GM13977 (cell line): ENCODE results near the gene ATP8A2.
"Not testable (repeated sequence)": the region's sequence is repeated elsewhere in the genome, so short reads cannot be mapped to it uniquely, and the experiment has no call there.

Experiments
- DNase-seq: peaks from one replicate; pipeline ENCODE4 v3.0.0; 2012; ENCODE audit warnings: low spot score
- in situ Hi-C: fragments of 300-500 bp; cut with MboI; formaldehyde crosslinking; loops from one replicate; pipeline ENCODE4 v1.12.0; 2022; ENCODE audit warnings: low sequenced_read_pairs, low pct_unique_long_range_greater_than_20kb, mixed read lengths, inconsistent platforms; ENCODE audit not compliant: unreplicated experiment
- TF ChIP-seq, protein P1 (sequence below): IDR thresholded peaks from 2 replicates; pipeline ENCODE4 v1.5.1; 2012; ENCODE audit warnings: mild to moderate bottlenecking, control low read depth; ENCODE audit not compliant: insufficient read depth; ENCODE audit errors: extremely low read depth, missing control alignments

Gene ATP8A2

DNA sequence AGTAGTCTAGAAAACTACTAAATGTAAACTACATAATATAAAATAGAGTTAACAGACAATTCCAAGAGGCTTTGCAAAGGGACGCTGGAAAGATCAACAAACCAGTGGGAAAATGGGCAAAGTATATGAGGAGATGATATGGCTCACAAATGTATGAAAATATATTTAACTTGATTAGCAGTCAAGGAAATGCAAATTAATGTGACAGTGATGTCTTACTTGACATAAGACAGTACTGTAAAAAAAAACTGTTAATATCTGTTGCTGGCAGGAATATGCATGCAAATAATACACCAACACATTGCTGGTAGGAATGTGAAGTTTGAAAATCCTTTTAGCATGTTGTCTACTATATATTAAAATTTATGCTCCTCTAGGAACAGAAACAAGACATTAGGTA is 136.1 kb downstream of the ATP8A2 start:
- in situ Hi-C loops: no loop called here
- TF ChIP-seq, protein P1, sequence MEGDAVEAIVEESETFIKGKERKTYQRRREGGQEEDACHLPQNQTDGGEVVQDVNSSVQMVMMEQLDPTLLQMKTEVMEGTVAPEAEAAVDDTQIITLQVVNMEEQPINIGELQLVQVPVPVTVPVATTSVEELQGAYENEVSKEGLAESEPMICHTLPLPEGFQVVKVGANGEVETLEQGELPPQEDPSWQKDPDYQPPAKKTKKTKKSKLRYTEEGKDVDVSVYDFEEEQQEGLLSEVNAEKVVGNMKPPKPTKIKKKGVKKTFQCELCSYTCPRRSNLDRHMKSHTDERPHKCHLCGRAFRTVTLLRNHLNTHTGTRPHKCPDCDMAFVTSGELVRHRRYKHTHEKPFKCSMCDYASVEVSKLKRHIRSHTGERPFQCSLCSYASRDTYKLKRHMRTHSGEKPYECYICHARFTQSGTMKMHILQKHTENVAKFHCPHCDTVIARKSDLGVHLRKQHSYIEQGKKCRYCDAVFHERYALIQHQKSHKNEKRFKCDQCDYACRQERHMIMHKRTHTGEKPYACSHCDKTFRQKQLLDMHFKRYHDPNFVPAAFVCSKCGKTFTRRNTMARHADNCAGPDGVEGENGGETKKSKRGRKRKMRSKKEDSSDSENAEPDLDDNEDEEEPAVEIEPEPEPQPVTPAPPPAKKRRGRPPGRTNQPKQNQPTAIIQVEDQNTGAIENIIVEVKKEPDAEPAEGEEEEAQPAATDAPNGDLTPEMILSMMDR: no peak
- no peak for DNase-seq

DNA sequence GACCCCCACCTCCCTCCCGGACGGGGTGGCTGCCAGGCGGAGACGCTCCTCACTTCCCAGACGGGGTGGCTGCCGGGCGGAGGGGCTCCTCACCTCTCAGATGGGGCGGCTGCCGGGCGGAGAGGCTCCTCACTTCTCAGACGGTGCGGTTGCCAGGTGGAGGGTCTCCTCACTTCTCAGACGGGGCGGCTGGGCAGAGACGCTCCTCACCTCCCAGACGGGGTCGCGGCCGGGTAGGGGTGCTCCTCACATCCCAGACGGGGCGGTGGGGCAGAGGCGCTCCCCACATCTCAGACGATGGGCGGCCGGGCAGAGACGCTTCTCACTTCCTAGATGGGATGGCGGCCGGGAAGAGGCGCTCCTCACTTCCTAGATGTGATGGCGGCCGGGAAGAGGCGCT is 141.3 kb downstream of the ATP8A2 start:
- in situ Hi-C loops, DNase-seq: not testable (repeated sequence)

DNA sequence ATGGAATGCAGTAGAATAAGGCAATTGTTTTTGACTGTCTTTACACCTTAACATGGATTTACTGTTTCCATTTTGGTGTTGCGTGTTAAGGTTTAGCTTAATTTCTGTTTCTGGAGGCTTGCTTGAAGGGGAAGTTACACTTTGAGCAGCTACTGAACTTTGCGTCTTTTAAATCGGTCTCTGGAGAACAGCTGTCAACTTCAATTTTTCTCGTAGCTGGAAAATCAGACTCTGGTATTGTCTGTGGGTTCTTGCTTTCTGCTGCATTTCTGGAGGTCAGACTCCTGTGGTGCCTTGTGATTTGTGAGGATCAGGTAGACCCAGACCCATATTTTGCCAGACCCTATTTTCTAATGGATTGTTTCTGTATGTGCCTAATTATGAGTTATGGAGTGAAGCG is 146.7 kb downstream of the ATP8A2 start:
- DNase-seq: no peak
- TF ChIP-seq, protein P1: no peak
- in situ Hi-C loops: no loop called here

DNA sequence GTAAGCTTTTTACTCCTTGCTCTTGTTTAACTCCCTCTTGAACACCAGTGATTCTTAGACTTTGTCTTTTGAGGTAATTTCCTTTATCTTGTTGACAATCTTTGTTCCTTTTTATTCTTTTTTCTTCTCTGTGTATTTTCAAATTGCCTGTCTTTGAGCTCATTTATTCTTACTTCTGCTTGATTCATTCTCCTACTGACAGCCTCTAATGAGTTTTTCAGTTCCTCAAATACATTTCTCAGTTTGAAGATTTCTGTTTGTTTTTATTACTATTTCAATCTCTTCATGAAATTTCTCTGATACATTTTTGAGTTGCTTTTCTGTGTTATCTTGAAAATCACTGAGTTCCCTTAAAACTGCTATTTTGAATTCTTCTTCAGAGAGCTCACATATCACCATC is 154.1 kb downstream of the ATP8A2 start:
- in situ Hi-C loops: no loop called here
- no peak for DNase-seq
- TF ChIP-seq, protein P1: no peak

DNA sequence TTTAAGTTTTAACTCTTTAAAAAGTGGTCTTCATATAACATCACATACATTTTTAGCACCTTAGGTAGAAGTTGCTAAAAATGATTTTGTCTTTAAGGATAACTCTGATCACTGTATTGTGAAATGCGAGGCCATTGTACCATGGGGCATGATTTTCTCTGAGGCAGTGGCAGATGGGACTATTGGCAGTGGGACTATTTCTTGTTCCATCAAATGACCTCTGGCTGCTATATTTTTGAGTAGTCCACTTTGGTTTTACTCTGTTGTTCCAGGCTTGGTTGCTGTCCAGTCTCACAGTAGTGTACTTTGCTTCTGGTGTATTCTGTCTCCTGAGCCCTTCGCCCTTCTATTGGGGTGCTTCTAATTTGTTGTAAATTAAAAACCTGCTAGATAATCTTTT is 156.5 kb downstream of the ATP8A2 start:
- in situ Hi-C loops: no loop called here
- no peak for DNase-seq
- TF ChIP-seq, protein P1: no peak

DNA sequence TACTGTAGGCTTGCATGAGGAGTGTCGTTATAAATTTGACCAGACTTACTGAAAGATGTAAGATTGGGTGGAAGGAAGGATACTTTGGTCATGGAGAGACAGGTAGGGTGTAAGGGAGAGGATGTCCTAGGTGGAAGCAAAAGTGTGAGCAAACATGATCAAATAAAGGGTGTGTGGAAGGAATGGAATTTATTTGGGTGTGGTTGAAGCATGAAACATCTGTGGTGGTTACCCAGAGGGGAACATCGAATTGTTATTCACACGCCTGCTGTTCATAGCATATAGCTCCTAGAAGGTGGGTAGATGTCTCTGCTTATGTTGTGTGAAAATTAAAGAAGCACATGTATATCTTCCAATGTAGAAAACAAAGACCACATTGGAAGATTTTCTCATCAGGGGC is 157.7 kb downstream of the ATP8A2 start:
- no peak for DNase-seq
- in situ Hi-C loops: no loop called here
- TF ChIP-seq, protein P1: no peak

DNA sequence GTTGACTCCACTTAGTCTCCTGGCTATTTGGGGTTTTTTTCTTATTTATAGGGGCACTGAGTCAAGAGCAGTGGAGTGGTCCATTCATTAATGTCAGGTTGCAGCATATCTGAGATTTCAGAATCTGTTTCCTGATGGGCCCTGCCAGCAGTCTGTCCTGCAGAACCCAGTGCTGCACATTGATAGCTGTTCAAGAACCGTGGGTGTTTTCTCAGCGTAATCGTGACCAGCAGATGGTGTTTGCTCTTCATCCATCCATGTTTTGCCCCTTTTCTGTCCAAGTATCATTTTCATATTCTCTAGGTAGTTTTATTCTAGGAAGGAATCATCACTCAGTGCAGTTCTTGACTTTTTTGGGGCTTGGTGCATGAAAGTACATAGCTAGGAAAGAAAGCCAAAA is 166.5 kb downstream of the ATP8A2 start:
- DNase-seq: no peak
- TF ChIP-seq, protein P1: no peak
- in situ Hi-C loops: no loop called here
